H1 (cell line): ENCODE data around the gene LEFTY2. TPM values are rescaled to one million over a fixed set of nuclear protein-coding genes. Genes with fewer than 3 reads are reported as not detected.

Source experiments
- CTCF ChIA-PET: fragments of 300-600 bp; sonication (Branson Sonifier 250); formaldehyde crosslinking; loops from one replicate; lab custom pipeline; 2021; ENCODE audit not compliant: partially characterized antibody; lab: Charles Lee
- POLR2A ChIA-PET: fragments of 300-600 bp; sonication (Branson Sonifier 250); formaldehyde crosslinking; loops from one replicate; lab custom pipeline; 2021; ENCODE audit warnings: inconsistent platforms; ENCODE audit not compliant: partially characterized antibody; lab: Charles Lee
- DNase-seq, 2 experiments: peaks; one replicate each; pipeline versions ENCODE4 v3.0.0 to v3.0.0-alpha.2; 2010 to 2022; ENCODE audit warnings: low spot score in 2 of 2, low read depth in 1 of 2, mixed read lengths in 1 of 2
- FAIRE-seq: peaks from 2 replicates; lab custom pipeline; 2011; peaks lifted over from hg19 to GRCh38; lab: Jason Lieb, UNC
- H2AFZ ChIP-seq: 2 replicates; pipeline ENCODE4 v1.8.1; 2012; ENCODE audit warnings: low read length, inconsistent platforms
- H2AK5ac ChIP-seq: 2 replicates; pipeline ENCODE4 v1.6.1; 2013; ENCODE audit warnings: low read depth, low read length
- H2BK120ac ChIP-seq: replicated peaks from 2 replicates; pipeline ENCODE3; 2013; ENCODE audit warnings: low read depth, low read length, inconsistent platforms
- H2BK12ac ChIP-seq: 2 replicates; pipeline ENCODE4 v1.6.1; 2013; ENCODE audit warnings: low read depth, low read length
- H2BK15ac ChIP-seq: 2 replicates; pipeline ENCODE4 v1.6.1; 2013; ENCODE audit warnings: low read length
- H2BK20ac ChIP-seq: 2 replicates; pipeline ENCODE4 v1.6.1; 2013; ENCODE audit warnings: low read length
- H2BK5ac ChIP-seq: 2 replicates; pipeline ENCODE4 v1.6.1; 2013; ENCODE audit warnings: low read depth, low read length
- H3K14ac ChIP-seq: 2 replicates; pipeline ENCODE4 v1.6.1; 2013; ENCODE audit warnings: inconsistent platforms; ENCODE audit not compliant: insufficient read length
- H3K18ac ChIP-seq: 2 replicates; pipeline ENCODE4 v1.6.1; 2013; ENCODE audit warnings: low read length; ENCODE audit errors: extremely low read depth
- H3K23ac ChIP-seq: 2 replicates; pipeline ENCODE4 v1.6.1; 2013; ENCODE audit warnings: inconsistent platforms; ENCODE audit not compliant: insufficient read length
- H3K23me2 ChIP-seq: 2 replicates; pipeline ENCODE4 v1.6.1; 2013; ENCODE audit warnings: low read depth, low read length
- H3K27ac ChIP-seq: 2 replicates; pipeline ENCODE4 v1.6.1; 2011; ENCODE audit warnings: low read depth, low read length, inconsistent platforms
- H3K27me3 ChIP-seq, 4 experiments: replicated peaks in 1 of 4; 1 replicate in 1 of 4; 2 replicates in 3 of 4; pipeline versions ENCODE4 v1.6.1 to v1.8.1; 2011 to 2013; ENCODE audit warnings: low read length in 3 of 4, mild to moderate bottlenecking in 3 of 4, inconsistent platforms in 2 of 4, mixed read lengths in 2 of 4, moderate library complexity in 1 of 4; ENCODE audit not compliant: control insufficient read depth in 3 of 4, insufficient read depth in 3 of 4; ENCODE audit errors: extremely low read depth in 1 of 4
- H3K36me3 ChIP-seq, 4 experiments: 2 replicates each; pipeline versions ENCODE4 v1.6.1 to v1.8.1; 2011 to 2013; ENCODE audit warnings: mild to moderate bottlenecking in 4 of 4, low read length in 3 of 4, moderate library complexity in 2 of 4, control low read depth in 1 of 4, inconsistent platforms in 1 of 4; ENCODE audit not compliant: insufficient read depth in 4 of 4, control insufficient read depth in 2 of 4
- H3K4ac ChIP-seq: replicated peaks from 2 replicates; pipeline ENCODE3; 2013; ENCODE audit warnings: low read length, low read depth, mixed read lengths, inconsistent platforms; ENCODE audit not compliant: insufficient read length
- H3K4me1 ChIP-seq, 4 experiments: replicated peaks in 1 of 4; 1 replicate in 1 of 4; 2 replicates in 3 of 4; pipeline versions ENCODE4 v1.6.1 to v1.8.1; 2011 to 2013; ENCODE audit warnings: low read length in 3 of 4, inconsistent platforms in 2 of 4, mixed read lengths in 1 of 4; ENCODE audit not compliant: insufficient read depth in 4 of 4, control insufficient read depth in 3 of 4
- H3K4me2 ChIP-seq, 2 experiments: 2 replicates each; pipeline versions ENCODE4 v1.6.1 to v1.8.1; 2011 to 2013; ENCODE audit warnings: low read depth in 2 of 2, low read length in 2 of 2, control low read depth in 1 of 2, inconsistent platforms in 1 of 2, mild to moderate bottlenecking in 1 of 2; ENCODE audit not compliant: insufficient read depth in 1 of 2
- H3K4me3 ChIP-seq, 4 experiments: fragments of 200-600, 300-600 bp in 1 of 4; sonication (generic), shearing (Covaris generic), sonication (Bioruptor Twin) in 1 of 4; 2 replicates each; pipeline versions ENCODE4 v1.5.1 to v1.8.1; 2011 to 2016; ENCODE audit warnings: low read length in 4 of 4, low read depth in 3 of 4, control low read depth in 2 of 4, inconsistent platforms in 2 of 4, mild to moderate bottlenecking in 2 of 4, mixed read lengths in 1 of 4, moderate library complexity in 1 of 4; ENCODE audit not compliant: insufficient read depth in 2 of 4; ENCODE audit errors: extremely low read depth in 1 of 4
- H3K56ac ChIP-seq: replicated peaks from 2 replicates; pipeline ENCODE3; 2013; ENCODE audit warnings: low read depth, mild to moderate bottlenecking, mixed read lengths, low read length, inconsistent platforms; ENCODE audit not compliant: insufficient read length
- H3K79me1 ChIP-seq: 2 replicates; pipeline ENCODE4 v1.6.1; 2013; ENCODE audit warnings: low read depth, low read length, control low read depth
- H3K79me2 ChIP-seq, 2 experiments: 2 replicates each; pipeline versions ENCODE4 v1.6.1 to v1.8.1; 2012 to 2013; ENCODE audit warnings: low read length in 2 of 2, mild to moderate bottlenecking in 2 of 2, inconsistent platforms in 1 of 2; ENCODE audit not compliant: insufficient read depth in 2 of 2, control insufficient read depth in 1 of 2
- H3K9ac ChIP-seq, 4 experiments: replicated peaks in 1 of 4; 1 replicate in 1 of 4; 2 replicates in 3 of 4; pipeline versions ENCODE4 v1.6.1 to v1.8.1; 2011 to 2013; ENCODE audit warnings: low read depth in 3 of 4, low read length in 3 of 4, control low read depth in 2 of 4, mild to moderate bottlenecking in 2 of 4, moderate library complexity in 2 of 4, inconsistent platforms in 1 of 4; ENCODE audit errors: extremely low read depth in 1 of 4
- H3K9me3 ChIP-seq, 2 experiments: 2 replicates each; pipeline versions ENCODE4 v1.6.1 to v1.8.1; 2012 to 2013; ENCODE audit warnings: mild to moderate bottlenecking in 2 of 2, moderate library complexity in 2 of 2, control low read depth in 1 of 2, inconsistent platforms in 1 of 2, low read depth in 1 of 2, low read length in 1 of 2, mixed read lengths in 1 of 2; ENCODE audit not compliant: insufficient read depth in 2 of 2
- H4K20me1 ChIP-seq, 2 experiments: replicated peaks in 1 of 2; 2 replicates each; pipeline versions ENCODE3 to v1.8.1; 2011 to 2013; ENCODE audit warnings: inconsistent platforms in 2 of 2, low read length in 2 of 2, mild to moderate bottlenecking in 1 of 2; ENCODE audit not compliant: insufficient read depth in 2 of 2, control insufficient read depth in 1 of 2
- H4K5ac ChIP-seq: 2 replicates; pipeline ENCODE4 v1.6.1; 2013; ENCODE audit warnings: low read length, low read depth, mixed read lengths, inconsistent platforms; ENCODE audit not compliant: insufficient read length
- H4K8ac ChIP-seq: 2 replicates; pipeline ENCODE4 v1.8.0; 2013; ENCODE audit warnings: mild to moderate bottlenecking, moderate library complexity, low read length, inconsistent platforms; ENCODE audit not compliant: insufficient read depth; ENCODE audit errors: extremely low read depth
- H4K91ac ChIP-seq: replicated peaks from 2 replicates; pipeline ENCODE3; 2013; ENCODE audit warnings: low read length, mixed read lengths, inconsistent platforms; ENCODE audit not compliant: insufficient read length
- BRCA1 ChIP-seq: IDR thresholded peaks from 2 replicates; pipeline ENCODE4 v1.6.1; 2012; ENCODE audit warnings: low read depth, low read length, improper control_type of control experiment
- CBX5 ChIP-seq: fragments of 300-800, 300-1000 bp; sonication (generic); IDR thresholded peaks from 2 replicates; pipeline ENCODE4 v1.7.1; 2016; ENCODE audit warnings: antibody characterized with exemption, low read length, low read depth
- EGR1 ChIP-seq: IDR thresholded peaks from 2 replicates; pipeline ENCODE4 v1.6.1; 2011; ENCODE audit warnings: low read depth, low read length, borderline replicate concordance
- PHF8 ChIP-seq: fragments of 200-600 bp; sonication (generic); conservative IDR thresholded peaks from 2 replicates; pipeline ENCODE4 v1.7.1; 2012; ENCODE audit warnings: low read depth, mild to moderate bottlenecking, inconsistent platforms, low read length, moderate library complexity
- RBBP5 ChIP-seq: IDR thresholded peaks from 2 replicates; pipeline ENCODE4 v1.7.1; 2012; ENCODE audit warnings: low read depth, mild to moderate bottlenecking, inconsistent platforms, low read length, moderate library complexity, borderline replicate concordance
- TBP ChIP-seq: IDR thresholded peaks from 2 replicates; pipeline ENCODE4 v1.6.1; 2011; ENCODE audit warnings: low read depth, low read length, improper control_type of control experiment
- WGBS, 2 experiments: shearing (Covaris generic) in 1 of 2; methylation state at CpG; one replicate each; pipeline versions ENCODE4 v1.1.6 to v1.1.7; 2013 to 2015; ENCODE audit warnings: low lambda C conversion rate in 2 of 2, mixed read lengths in 2 of 2, inconsistent platforms in 1 of 2, low coverage in 1 of 2, missing lambda C conversion rate in 1 of 2; ENCODE audit not compliant: insufficient replicate concordance in 2 of 2, insufficient coverage in 1 of 2, insufficient read length in 1 of 2; ENCODE audit errors: extremely low coverage in 1 of 2, missing lambda C conversion rate in 1 of 2; 5-methylcytosine and 5-hydroxymethylcytosine counted together
- polyA plus RNA-seq, 7 experiments: library from polyadenylated mRNA; depleted of rRNA in 3 of 7; stranded (reverse) in 5 of 7; unstranded in 2 of 7; fragments of >200 nt in 5 of 7; fragments of 200-250 nt in 2 of 7; gene quantifications; 1 replicate in 5 of 7; 2 replicates in 1 of 7; 4 replicates in 1 of 7; pipeline versions ENCODE4 v1.2.1 to v1.2.3, GENCODE V29; 2011 to 2013; ENCODE audit warnings: missing spikeins in 2 of 7, mixed read lengths in 2 of 7
- total RNA-seq: library from RNA; stranded (reverse); fragmentation: NEBNext Ultra II Directional; extraction: Animal tissue kit (Norgen Biotek cat#: 25700); gene quantifications from 2 replicates; pipeline ENCODE4 v1.2.1, GENCODE V29; 2021
- TF ChIP-seq, protein P1 (sequence below): IDR thresholded peaks from 2 replicates; pipeline ENCODE4 v1.6.1; 2011; ENCODE audit warnings: low read length, improper control_type of control experiment

LEFTY2 gene
- total and polyA plus RNA-seq, 2 of the 8 experiments (the other 6 are each of a cell fraction or from before 2014, with no cell fraction given), result 2.6 to 4.3 TPM

DNA sequence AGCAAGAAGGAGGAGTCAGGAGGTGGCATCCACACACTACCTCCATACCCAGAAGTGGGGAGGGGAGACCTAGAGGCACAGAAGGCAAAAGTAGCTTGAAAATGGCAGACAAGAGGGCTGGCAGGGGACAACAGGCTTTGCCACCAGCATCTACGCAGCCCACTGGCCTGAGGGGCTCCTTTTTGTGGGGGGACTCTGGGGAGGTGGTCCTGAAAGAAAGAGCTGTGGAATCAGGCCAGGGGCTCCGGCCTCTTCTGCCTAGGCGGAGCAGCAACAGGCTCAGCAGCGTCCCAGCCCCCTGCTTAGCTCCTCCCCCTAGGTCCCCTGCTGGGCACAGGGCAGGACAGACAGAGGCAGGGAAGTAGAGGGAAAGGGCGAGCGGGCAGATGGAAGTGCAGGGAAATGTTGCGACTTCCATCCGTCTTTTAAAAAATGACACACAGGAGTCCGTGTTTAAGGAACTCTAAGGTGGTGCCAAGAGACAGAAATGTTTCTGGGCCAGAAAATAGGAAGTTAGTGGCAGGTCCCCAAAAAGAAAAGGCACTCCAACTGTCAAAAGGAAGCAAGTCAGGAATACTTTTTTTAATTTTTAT, 10.0 kb upstream of the LEFTY2 start:
- peak overlapping the region; percentile 55 for H4K91ac ChIP-seq
- H4K5ac ChIP-seq, result no peak overlapping the region
- peak overlapping the region; percentile 63 for H3K4ac ChIP-seq
- H3K4me3 ChIP-seq, result no peak overlapping the region
- no peaks in the 10 kb centered on the region for H3K23me2 ChIP-seq
- TF ChIP-seq CBX5 (no peak), EGR1 (0 out of 2 replicates have a peak, but pooled peaks have one; percentile 31), RBBP5 (no peak), PHF8 (no peak), TBP (no peak), BRCA1 (no peak)
- TF ChIP-seq, protein P1, sequence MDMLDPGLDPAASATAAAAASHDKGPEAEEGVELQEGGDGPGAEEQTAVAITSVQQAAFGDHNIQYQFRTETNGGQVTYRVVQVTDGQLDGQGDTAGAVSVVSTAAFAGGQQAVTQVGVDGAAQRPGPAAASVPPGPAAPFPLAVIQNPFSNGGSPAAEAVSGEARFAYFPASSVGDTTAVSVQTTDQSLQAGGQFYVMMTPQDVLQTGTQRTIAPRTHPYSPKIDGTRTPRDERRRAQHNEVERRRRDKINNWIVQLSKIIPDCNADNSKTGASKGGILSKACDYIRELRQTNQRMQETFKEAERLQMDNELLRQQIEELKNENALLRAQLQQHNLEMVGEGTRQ, result no peak
- CTCF ChIA-PET, result interaction anchor here (0.7 to 2.6 kb wide), 10 partner anchors 9 to 505 kb away, joined by 3 to 21 read pairs (median 3); partner anchors contain the start of gene SRP9
- H3K18ac ChIP-seq, result peak overlapping the region; percentile 76
- no peaks in the 10 kb centered on the region for H3K9me3 ChIP-seq
- H2BK20ac ChIP-seq, result no peak overlapping the region
- no peak overlapping the region for H3K14ac ChIP-seq
- H3K56ac ChIP-seq, result no peak overlapping the region
- WGBS, 2 experiments, result 76% methylated on average over 9 of the region's 9 CpGs; no CpG with 5 or more reads in 1 of the 2 experiments
- H4K20me1 ChIP-seq, result no peaks in the 10 kb centered on the region
- H4K8ac ChIP-seq, result peak overlapping the region; percentile 36
- peak overlapping the region; percentile 35; the same call in 1 of the 2 replicates for H2BK5ac ChIP-seq
- H3K27ac ChIP-seq, result no peak overlapping the region
- DNase-seq (peak in 1 of 2 experiments; percentile 88), FAIRE-seq (no peak)
- H2BK120ac ChIP-seq, result no peak overlapping the region
- H2BK15ac ChIP-seq, result no peak overlapping the region
- H3K27me3 ChIP-seq, result peaks cover 0 to 7% (median 5%) of the 10 kb centered on the region in 4 experiments; a peak in 3 of 7 replicates
- no peaks in the 10 kb centered on the region for H3K36me3 ChIP-seq
- H3K79me1 ChIP-seq, result no peaks in the 10 kb centered on the region
- H3K4me2 ChIP-seq, result peak overlapping the region; percentile 19 to 46; a peak in 3 of 4 replicates
- H3K79me2 ChIP-seq, result no peaks in the 10 kb centered on the region
- no peak overlapping the region for H3K9ac ChIP-seq
- POLR2A ChIA-PET, result interaction anchor here (0.7 to 2.0 kb wide), 11 partner anchors 10 to 296 kb away, joined by 3 to 8 read pairs (median 3); partner anchors contain the start of genes LEFTY2, PYCR2, SDE2 and SRP9
- H2AK5ac ChIP-seq, result no peak overlapping the region
- H3K4me1 ChIP-seq, result peaks cover 0 to 10% (median 3%) of the 10 kb centered on the region in 4 experiments; a peak in 6 of 7 replicates
- peak overlapping the region; percentile 50; the same call in 1 of the 2 replicates for H2BK12ac ChIP-seq
- H2AFZ ChIP-seq, result peak overlapping the region; percentile 74; the same call in 1 of the 2 replicates
- H3K23ac ChIP-seq, result no peak overlapping the region
